ENCODE data around the gene SCN4B.
A peak's percentile ranks its signal among the peaks of the same experiment; 100 is the strongest.
"Not testable (repeated sequence)": the region's sequence is repeated elsewhere in the genome, so short reads cannot be mapped to it uniquely, and the experiment has no call there.

The SCN4B gene, protein sequence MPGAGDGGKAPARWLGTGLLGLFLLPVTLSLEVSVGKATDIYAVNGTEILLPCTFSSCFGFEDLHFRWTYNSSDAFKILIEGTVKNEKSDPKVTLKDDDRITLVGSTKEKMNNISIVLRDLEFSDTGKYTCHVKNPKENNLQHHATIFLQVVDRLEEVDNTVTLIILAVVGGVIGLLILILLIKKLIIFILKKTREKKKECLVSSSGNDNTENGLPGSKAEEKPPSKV

DNA sequence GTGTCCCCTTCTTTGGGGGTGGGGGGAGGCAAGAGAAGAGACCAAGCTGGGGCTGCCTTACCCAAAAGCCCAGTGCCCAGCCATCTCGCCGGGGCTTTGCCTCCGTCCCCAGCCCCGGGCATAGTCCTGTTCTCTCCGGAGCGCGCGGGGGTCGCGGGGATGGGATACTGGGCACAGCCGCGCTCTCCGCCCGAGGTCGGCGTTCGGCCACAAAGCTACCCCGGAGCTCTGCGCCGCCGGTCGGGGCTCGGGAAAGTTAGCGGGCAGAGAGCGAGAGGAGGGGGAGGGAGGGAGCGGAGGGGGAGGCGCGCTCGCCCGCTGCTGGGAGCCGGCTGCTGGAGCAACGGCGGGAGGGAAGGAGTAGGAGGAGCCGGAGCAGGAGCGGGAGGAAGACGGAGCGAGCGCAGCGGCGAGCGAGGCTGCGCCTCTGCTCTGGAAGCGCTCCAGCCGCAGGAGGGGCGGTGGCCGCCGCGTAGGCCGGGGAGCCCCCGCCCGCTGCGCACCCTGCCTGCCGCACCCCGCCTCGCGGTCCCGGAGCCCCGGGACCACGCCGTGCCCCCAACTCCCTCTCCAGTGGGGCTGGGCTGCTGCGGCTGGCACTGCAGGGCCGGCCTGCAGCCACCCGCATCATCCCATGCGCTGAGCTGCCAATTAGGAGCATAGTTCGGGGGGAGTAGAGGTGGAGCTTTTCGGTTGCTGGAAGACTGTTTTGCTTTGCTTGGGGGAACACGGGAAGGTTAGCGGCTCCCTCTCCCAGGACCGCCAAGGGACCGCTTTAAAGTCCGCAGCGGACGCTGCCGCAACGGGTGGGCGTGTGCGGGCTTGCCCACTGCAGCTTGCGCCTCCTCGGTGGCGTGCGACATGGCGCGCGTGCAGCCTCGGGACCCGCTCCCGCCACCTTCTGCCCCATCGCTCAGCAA, at the start of gene SCN4B:
TSS of gene SCN4B (minus strand) at position 272 of the 920 bp plus-strand sequence. CDS start at position 122, 150 bp downstream.
- no peak for DNase-seq

DNA sequence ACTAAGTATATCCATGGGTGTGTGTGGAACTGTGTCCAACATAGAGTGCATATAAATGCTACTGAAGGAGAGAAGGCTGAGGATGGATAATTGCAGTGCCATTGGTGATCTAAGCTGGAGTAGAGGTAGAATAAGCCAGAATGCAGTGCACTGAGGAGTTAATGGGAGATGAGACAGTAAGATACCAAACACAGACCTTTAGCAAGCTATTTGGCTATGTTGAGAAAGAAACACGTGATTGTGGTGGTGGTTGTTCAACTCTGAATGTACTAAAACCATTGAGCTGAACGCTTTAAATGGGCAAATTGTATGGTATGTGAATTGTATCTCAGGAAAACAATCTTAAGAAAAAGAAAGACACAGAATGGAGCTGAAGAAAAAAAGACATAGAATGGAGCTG, 49.3 kb upstream of the SCN4B start:
- no peak for DNase-seq

DNA sequence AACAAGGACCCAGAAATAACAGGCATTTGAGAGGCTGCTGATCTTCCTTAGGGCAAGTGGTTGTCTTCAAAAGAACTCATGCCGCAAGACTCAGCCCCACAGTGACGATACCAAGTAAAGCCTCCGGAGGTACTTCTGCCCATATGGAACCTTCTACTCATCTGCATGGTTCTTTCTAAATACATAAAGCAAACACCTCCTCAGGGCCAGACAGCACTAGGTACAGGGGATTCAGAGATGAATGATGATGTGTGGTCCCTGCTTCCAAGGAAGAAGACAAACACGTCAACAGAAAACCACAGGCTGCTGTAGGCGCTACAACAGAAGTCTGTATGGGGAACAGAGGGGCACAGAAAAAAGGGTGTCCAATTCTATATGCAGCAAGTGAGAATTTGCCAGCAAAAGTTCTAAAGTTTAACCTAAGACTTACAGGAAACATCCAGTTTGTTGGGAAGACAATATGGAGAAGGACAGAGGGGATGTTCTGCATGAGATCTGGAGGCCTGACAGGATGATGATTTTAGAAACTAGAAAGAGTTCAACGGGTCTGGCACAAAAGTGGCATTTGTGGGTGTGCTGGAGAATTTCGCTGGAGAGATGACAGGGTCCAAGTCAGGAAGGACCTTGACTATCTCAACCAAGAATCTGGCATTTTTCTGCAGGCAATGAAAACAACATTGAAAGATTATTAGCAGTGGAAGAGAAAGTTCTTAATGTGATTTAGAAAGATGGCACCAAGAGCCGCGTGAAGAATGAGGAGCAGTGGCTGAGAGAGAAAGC, 48.5 kb upstream of the SCN4B start:
- no peak for DNase-seq

DNA sequence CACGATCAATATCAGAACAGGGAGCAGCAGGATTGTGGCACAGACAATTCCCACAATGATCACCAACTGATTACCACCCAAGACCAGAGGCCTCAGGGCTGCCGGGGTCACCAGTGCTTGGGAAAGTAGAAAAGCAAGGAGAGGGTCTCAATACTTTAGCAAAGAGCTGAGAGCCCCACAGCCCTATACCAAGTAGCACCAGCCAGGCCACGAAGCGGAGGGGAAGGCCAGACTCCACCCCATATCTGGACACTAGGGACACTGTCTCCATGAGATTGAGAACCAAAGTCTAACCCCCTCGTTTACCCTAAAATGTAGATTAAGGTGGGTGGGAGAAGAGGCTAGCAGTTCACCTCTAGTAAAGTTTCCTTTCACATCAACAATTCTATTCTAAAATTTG, 47.9 kb upstream of the SCN4B start:
- no peak for DNase-seq

DNA sequence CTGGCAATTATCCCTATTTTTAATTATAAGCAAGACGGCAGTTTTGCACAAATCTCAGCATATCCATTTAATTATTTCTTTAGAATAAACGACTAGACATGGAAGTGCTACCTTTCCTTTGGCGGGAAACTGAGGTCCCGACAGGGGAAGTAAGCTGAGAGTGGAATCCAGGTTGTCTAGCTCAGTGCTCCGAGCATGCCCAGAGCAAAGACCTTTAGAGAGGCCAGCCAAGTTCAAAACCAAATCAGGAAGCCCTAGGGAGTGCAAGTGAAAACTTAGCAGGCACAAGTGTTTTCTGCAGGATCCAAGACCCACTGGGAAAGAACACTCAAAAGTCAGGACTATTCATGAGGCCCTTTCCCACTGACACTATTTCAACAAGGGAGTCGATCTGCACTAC, 46.5 kb upstream of the SCN4B start:
- no peak for DNase-seq

DNA sequence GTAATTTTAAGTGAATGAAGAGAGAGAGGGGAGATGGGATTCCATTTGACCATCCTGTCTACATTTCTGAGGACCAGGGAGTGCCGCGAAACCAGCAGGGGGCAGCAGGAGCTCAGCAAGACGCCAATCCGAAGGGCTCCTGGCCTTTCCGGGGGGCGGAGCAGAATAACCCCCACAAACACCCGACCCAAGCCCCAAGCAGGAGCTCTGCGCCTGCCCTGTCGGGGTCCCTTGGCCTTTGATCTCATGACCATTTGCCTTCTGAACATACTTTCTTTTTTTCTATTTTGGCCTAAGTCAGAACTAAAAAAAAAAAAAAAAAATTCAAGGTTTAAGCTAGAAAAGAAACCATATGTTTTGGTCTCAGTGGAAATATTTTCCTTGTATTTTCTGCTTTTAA, 45.7 kb upstream of the SCN4B start:
- DNase-seq, result peak; percentile 7

DNA sequence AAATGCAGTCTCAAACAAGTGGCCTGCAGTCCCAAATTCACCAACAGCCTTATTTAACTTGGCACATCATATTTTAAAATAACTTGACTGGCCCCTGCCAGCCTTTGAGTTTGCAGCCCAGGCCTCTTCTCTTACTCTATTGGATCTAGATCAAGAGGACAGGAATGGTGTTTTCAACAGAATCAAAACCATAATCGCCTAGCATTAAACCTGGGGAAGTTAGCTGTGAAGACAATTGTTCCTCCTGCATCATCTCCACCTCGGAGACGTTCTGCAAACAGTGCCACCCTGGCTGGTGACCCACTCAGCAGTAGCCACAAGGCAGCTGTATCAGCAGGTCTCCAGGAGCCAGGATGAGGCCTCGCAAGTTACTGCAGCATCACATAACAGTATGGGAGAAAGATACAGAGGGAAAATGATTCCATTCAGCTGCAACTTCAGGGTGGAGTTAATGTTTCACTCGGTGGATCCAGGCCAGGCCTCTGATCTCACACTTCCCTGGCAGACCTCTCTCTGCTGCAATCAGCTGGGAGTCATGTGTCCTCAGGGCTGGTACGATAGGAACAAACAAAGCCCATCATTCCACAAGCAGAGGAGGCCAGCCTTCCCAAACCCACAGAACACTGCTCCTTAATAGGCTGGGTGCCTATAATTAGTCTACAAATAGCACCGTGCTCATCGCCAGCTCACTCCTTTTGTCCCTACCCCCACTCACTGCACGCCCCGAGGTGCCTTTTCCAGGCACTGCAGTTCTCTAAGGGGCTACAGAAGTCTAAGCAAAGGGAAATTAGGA, 42.4 kb upstream of the SCN4B start:
- peak; percentile 57 for DNase-seq

DNA sequence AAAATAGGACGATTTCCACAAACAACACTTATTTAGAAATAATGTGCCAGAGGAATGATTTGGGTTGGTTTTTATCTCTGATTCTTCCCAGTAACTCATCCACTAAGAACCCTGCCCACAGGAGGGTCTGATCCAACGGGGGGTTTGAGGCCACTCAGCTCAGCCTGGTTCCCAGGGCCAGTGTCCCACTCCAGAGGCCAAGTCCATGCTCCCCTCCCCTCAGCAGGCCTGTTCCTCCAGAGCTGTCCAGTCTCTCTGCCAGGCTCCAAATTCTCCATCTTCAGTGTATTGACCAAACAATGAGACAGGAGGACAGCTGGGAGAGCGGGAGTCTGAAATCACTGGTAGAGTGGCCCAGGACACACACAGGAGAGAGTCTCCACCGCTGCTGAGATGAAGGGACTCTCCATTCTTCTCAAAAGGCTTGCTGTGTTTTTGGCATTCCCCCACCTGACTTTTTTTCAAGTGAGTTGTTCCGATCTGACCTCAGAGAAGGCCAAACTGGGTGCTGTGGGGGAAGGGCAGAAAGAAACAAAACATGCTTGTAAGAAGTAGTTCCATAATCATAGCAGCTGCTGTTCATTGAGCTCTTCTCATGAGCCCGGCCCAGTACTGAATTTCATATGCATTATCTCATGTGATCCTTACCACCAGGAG, 41.4 kb upstream of the SCN4B start:
- DNase-seq, result no peak

DNA sequence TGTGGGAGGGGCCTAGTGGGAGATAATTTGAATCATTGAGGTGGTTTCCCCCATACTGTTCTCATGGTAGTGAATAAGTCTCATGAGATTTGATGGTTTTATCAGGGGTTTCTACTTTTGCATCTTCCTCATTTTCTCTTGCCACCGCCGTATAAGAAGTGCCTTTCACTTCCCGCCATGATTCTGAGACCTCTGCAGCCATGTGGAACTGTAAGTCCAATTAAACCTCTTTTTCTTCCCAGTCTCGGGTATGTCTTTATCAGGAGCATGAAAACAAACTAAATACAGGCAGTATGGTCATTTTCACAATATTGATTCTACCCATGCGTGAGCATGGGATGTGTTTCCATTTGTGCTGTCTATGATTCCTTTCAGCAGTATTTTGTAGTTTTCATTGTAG, 40.2 kb upstream of the SCN4B start:
- DNase-seq, result not testable (repeated sequence)

DNA sequence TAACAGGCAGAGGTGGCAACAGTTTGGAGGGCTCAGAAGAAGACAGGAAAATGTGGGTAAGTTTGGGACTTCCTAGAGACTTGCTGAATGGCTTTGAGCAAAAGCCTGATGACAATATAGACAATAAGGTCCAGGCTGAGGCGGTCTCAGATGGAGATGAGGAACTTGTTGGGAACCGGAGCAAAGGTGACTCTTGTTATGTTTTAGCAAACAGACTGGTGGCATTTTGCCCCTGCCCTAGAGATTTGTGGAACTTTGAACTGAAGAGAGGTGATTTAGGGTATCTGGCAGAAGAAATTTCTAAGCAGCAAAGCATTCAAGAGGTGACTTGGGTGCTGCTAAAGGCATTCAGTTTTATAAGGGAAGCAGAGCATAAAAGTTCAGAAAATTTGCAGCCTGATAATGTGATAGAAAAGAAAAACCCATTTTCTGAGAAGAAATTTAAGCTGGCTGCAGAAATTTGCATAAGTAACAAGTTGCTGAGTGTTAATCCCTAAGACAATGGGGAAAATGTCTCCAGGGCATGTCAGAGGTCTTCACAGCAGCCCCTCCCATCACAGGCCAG, 38.4 kb upstream of the SCN4B start:
- DNase-seq, result not testable (repeated sequence)

DNA sequence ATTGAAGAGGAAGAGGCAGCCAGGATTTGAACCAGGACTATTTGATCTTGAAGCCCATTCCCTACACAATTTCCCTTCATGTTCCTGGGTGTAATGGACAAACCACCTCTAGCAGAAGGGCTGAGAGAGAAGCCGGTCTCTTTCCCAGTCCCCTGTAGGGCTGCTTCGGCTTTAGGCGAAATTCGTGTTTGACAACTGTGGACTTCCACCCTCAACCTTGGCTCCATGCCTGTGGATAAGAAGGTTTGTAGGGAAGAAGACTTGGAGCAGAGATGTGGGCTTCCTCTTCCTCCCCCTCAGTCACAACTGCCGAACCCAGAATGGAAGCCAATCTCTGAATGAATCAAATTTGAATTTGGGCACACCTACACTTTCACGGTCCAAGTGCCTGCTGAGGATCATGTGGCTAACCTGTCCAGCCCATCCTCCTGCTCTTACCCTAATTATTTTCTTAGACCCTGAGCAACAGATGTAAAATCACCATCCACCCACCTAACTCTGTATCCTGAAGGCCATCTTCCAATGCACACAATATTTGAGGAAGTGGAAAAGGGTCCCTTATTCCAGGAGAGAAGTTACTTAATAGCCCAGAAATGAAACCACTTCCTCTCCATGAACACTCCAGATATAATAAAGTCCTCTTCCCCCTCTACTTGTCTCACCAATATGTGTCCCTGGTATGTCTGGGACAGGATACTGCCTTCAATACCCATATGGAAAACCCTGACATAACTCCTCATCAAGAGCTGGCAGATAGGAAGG, 33.9 kb upstream of the SCN4B start:
- DNase-seq, result no peak

DNA sequence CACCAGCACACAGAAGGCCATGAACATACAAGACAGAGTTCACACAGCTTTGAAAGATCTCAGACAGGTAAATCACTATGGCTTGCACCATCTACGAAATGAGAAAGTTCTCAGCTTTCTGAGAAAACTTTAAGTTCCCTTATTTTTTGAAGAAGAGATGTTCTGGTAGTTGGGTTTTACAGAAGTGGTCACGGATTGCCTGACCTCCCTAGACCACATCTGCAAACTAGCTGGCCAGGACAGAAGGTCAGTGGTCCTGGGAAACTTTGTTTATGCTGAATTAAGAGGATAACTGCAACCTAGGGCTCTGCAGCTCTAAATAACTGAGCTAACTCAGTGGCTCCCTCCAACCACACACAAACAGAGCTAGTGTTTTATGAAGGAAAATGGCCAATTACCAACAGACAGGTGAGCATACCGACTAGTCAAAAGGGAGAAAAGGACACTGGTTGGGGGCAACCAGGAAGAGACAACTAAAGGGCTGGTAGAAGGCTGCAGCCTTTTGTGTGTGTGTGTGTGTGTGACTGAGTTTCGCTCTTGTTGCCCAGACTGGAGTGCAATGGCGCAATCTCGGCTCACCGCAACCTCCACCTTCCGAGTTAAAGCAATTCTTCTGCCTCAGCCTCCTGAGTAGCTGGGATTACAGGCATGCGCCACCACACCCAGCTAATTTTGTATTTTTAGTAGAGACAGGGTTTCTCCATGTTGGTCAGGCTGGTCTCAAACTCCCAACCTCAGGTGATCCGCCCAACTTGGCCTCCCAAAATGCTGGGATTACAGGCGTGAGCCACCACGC, 32.4 kb upstream of the SCN4B start:
- no peak for DNase-seq

DNA sequence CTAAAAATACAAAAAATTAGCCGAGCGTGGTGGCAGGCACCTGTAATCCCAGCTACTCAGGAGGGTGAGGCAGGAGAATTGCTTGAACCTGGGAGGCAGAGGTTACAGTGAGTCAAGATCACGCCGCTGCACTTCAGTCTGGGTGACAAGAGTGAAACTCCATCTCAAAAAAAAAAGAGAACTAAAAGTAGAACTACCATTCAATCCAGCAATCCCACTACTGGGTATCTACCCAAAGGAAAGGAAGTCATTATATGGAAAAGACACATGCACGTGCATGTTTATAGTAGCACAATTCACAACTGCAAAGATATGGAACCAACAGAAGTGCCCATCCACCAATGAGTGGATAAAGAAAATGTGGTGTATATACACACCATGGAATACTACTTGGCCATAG, 31.1 kb upstream of the SCN4B start:
- DNase-seq, result not testable (repeated sequence)

DNA sequence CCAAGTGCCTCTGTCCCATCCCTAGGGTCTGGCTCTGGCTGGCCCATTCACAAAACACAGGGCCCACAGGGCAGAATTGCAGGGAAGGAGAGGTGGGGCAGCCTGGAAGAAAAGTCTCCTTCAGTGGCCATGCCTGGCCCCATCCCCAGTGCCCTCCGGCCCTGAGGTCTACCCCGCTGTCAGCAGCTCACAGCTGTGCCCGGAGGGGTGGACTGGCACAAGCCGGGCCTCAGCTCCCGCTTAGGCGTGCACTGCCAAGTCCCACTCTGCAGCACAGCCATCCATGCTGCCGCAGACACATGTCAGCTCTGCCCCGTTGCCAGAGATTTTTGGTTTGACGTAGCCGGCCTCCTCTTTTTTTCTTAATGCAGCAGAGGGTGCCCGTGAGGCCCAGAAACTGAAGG, 27.7 kb upstream of the SCN4B start:
- DNase-seq, result no peak

DNA sequence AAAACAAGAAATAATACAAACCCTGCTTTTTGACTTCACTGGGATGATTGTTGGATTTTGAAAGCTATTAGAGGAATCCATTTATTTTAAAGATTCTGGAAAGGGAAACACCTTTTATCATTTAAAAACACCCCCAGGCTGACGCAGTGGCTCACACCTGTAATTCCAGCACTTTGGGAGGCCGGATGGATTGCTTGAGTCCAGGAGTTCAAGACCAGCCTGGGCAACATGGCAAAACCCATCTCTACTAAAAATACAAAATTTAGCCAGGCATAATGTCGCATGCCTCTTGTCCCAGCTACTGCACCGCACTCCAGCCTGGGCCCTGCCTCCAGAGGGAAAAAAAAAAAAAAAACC, 24.1 kb upstream of the SCN4B start:
- no peak for DNase-seq

DNA sequence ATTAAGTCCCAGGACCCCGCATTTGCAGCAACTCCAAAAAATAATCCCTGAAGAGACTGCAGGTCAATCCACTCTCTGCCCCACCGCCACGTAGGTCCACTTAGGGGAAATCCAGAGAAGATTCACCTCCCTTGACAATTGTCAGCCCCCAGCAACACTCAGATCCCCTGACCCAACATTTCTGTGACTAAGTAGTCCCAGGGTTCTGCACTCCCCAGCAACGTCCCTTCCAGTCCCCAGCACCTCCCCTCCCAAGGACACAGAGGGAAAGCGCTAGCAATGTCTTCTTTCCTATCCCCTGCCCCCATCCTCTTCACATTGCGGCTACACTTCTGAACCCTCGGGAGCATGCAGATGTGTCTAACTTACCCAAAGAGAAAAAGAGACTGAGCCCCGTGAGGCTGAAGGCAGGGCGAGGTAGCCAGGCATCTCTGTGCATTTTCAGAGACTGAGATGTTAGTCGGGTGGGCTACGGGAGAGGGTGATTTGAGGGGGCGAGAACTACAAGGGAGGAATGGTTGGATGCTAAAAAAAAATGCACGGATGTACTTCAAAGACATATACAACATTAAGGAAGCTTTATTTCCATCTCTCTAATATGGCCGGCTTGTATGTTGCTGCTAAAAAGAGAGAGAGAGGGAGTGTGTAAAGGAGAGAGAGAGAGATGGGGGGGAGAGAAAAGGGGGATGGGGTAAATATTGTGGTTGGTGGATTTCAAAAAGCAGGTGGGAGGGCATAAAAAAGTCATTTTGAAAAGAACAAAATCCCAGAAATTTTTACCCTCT, 23.6 kb upstream of the SCN4B start, which contains the start of gene SCN2B:
TSS of gene SCN2B (minus strand) at position 647 of the 785 bp plus-strand sequence. CDS start at position 439, 208 bp downstream.
- DNase-seq, result no peak

DNA sequence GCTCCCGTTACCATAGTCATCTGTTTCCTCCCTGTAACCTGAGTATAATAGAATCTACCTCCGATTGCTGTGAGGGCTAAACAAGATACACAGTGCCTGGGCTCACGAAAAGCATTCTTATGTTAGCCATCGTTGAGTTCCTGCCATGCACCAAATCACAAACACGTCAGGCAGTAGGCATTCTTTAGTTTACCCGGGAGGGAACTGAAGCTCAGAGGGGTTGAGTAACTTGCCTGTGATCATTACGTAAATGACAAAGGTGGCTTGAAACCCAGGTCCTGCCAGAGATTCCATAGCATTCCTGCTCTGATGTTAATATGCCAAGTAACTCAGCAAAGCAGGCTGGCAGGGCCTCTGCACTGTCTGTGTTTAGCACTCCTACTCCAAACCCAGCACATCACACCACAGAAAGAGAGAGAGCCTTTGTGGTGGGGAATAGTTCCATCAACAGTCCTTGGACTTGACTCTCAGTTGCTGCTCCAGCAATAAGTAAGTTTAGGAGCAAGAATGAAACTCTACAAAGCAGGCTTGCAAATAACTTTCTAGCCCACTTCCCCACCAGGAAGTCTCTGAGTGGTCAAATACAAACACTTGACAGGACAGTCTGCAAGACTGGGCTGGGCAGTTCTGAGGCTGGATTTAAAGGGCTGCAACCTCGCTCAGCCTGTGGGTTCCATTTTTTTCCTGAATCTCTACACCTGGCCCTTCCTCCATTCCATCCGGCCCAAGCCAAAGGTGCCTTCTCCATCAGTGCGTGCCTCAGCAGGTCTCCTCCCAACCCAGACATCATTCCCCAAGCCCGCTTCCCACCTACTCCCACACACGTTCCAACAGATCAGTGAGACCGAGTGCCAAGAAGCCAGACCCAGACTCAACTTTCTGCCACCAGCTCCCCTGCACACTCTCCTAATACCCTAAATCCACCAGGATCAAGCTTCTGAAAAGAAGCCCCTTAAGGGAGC, 22.7 kb upstream of the SCN4B start:
- no peak for DNase-seq

DNA sequence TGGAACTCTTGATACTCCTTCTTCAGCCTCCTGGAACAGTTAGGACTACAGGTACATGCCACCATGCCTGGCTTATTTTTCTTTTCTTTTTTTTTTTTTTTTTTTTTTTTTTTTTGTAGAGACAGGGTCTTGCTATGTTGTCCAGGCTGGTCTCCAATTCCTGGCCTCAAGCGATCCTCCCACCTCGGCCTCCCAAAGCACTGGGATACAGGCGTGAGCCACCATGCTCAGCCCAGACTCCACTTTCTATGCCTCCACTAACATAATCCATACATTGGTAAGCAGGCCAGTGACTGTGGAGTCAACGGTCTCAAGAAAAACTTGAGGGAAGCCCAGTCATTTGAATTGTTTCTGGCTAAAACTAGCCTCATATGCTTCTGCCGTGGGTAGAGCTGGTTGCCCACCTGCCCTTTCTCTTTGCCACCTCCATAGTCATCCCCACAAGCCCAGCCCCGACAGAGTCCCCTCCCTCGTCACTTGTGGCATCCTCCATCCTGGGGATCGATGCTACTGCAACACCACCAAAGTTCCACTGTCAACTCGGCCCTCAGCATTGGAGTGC, 21.5 kb upstream of the SCN4B start:
- DNase-seq, result no peak
